Measurements from ENCODE around the gene CACNA2D1. TPM values are rescaled to one million over a fixed set of nuclear protein-coding genes. Genes with fewer than 3 reads are reported as not detected.

Gene CACNA2D1
- total RNA-seq, 4 donors from 2014 or later: 34.4 to 128 (median 67.9) TPM

DNA sequence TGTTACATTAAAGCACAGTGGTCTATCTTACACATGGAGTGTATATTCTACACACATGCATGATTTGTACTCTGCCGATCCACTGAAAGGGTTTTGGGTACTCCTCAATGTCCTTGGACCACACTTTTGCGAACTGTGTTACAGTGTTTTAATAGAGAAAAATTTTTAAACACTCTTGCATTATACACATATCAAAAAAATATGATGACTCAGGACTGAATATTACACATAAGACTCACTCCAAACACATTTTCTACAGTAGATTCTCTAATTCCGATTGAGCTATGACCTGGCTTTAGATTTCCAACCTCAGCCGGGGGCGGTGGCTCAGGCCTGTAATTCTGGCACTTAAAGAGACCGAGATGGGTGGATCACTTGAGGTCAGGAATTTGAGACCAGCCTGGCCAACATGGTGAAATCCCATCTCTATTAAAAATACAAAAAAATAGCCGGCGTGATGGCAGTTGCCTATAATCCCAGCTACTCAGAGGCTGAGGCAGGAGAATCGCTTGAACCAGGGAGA lies 222.4 kb downstream of the CACNA2D1 start:
- Histone ChIP-seq H3K4me1 (no peaks in the 10 kb centered on the region), H3K4me3 (replicated peaks in 1 of 3) (no peak overlapping the region), H3K27me3 (no peaks in the 10 kb centered on the region), H3K9me3 (no peaks in the 10 kb centered on the region), H3K36me3 (no peaks in the 10 kb centered on the region), H3K27ac (no peak overlapping the region)
- no peak for TF ChIP-seq POLR2A (IDR thresholded peaks at IDR 0.05)
- TF ChIP-seq, protein P1, sequence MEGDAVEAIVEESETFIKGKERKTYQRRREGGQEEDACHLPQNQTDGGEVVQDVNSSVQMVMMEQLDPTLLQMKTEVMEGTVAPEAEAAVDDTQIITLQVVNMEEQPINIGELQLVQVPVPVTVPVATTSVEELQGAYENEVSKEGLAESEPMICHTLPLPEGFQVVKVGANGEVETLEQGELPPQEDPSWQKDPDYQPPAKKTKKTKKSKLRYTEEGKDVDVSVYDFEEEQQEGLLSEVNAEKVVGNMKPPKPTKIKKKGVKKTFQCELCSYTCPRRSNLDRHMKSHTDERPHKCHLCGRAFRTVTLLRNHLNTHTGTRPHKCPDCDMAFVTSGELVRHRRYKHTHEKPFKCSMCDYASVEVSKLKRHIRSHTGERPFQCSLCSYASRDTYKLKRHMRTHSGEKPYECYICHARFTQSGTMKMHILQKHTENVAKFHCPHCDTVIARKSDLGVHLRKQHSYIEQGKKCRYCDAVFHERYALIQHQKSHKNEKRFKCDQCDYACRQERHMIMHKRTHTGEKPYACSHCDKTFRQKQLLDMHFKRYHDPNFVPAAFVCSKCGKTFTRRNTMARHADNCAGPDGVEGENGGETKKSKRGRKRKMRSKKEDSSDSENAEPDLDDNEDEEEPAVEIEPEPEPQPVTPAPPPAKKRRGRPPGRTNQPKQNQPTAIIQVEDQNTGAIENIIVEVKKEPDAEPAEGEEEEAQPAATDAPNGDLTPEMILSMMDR (IDR thresholded peaks at IDR 0.05): no peak
- WGBS, 2 donors: 92 to 94% methylated on average over 9 of the region's 9 CpGs
- no peak for DNase-seq
- intact Hi-C loops (cut with DNase I): no loop called here

GRCh38 chr7:82212466-82212865 lies 231.1 kb downstream of the CACNA2D1 start:
- no peaks in the 10 kb centered on the region for H3K9me3 ChIP-seq
- DNase-seq: no peak
- no peak overlapping the region for H3K27ac ChIP-seq
- no peak overlapping the region for H3K4me3 ChIP-seq (replicated peaks in 1 of 3)
- intact Hi-C loops (cut with DNase I): no loop called here
- no peaks in the 10 kb centered on the region for H3K36me3 ChIP-seq
- H3K27me3 ChIP-seq: no peaks in the 10 kb centered on the region
- TF ChIP-seq, protein P1 (IDR thresholded peaks at IDR 0.05): no peak
- TF ChIP-seq POLR2A (IDR thresholded peaks at IDR 0.05): no peak
- peaks cover 0 to 13% of the 10 kb centered on the region in 2 donors for H3K4me1 ChIP-seq

GRCh38 chr7:82211333-82211732 lies 232.2 kb downstream of the CACNA2D1 start:
- no peak overlapping the region for H3K4me3 ChIP-seq (replicated peaks in 1 of 3)
- 93 to 100% methylated on average over 1 of the region's 1 CpG for WGBS, 2 donors
- no peaks in the 10 kb centered on the region for H3K27me3 ChIP-seq
- intact Hi-C loops (cut with DNase I): no loop called here
- H3K4me1 ChIP-seq: peaks cover 0 to 13% of the 10 kb centered on the region in 2 donors
- no peaks in the 10 kb centered on the region for H3K36me3 ChIP-seq
- no peak overlapping the region for H3K27ac ChIP-seq
- TF ChIP-seq, protein P1 (IDR thresholded peaks at IDR 0.05): no peak
- no peak for TF ChIP-seq POLR2A (IDR thresholded peaks at IDR 0.05)
- H3K9me3 ChIP-seq: no peaks in the 10 kb centered on the region
- DNase-seq: no peak

DNA sequence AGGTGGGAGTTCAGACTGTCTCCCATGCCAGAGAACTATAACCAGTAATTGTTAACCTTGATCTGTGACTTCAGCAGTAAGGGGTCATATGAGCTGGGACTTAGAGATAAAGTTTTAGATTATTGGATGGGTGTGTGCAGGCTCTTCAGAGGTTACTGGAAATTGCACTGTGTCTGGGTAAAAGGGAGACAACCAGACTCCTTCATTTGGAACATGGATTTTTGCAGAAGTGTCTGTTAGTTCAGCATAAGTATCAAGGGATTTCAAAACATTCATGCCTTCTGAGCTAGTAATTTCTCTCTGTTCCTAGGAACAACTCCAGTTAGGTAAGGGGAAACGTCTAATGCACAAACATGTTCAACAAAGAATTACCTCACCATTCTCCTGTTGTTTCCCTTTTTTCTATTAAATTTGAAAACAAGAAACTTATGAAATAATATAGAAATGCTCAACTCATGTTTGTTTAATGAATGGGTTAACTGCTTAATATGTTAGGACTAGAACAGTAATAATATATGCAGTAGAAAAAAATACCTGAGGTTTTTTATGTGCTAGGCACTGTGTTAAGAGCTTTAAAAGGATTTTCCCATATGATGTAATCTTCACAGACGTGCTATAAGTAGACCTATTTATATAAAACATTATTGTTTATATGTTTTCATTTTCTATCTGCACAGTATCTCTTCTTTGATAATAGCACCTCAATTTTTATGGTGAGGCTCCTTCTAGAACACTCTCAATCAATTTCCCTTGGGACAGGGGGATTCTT lies 233.0 kb downstream of the CACNA2D1 start:
- H3K27ac ChIP-seq: no peak overlapping the region
- peaks cover 0 to 13% of the 10 kb centered on the region in 2 donors for H3K4me1 ChIP-seq
- DNase-seq: no peak
- H3K9me3 ChIP-seq: no peaks in the 10 kb centered on the region
- no peaks in the 10 kb centered on the region for H3K27me3 ChIP-seq
- H3K36me3 ChIP-seq: no peaks in the 10 kb centered on the region
- no peak overlapping the region for H3K4me3 ChIP-seq (replicated peaks in 1 of 3)
- intact Hi-C loops (cut with DNase I): no loop called here
- 44 to 47% methylated on average over 2 of the region's 2 CpGs for WGBS, 2 donors
- TF ChIP-seq, protein P1 (IDR thresholded peaks at IDR 0.05): no peak
- TF ChIP-seq POLR2A (IDR thresholded peaks at IDR 0.05): no peak

GRCh38 chr7:82209179-82209747 lies 234.3 kb downstream of the CACNA2D1 start:
- H3K27ac ChIP-seq: no peak overlapping the region
- H3K36me3 ChIP-seq: no peaks in the 10 kb centered on the region
- TF ChIP-seq, protein P1 (IDR thresholded peaks at IDR 0.05): no peak
- TF ChIP-seq POLR2A (IDR thresholded peaks at IDR 0.05): no peak
- H3K4me3 ChIP-seq (replicated peaks in 1 of 3): no peak overlapping the region
- H3K27me3 ChIP-seq: no peaks in the 10 kb centered on the region
- WGBS, 2 donors: 93 to 94% methylated on average over 5 of the region's 5 CpGs
- no peak for DNase-seq
- H3K9me3 ChIP-seq: no peaks in the 10 kb centered on the region
- intact Hi-C loops (cut with DNase I): no loop called here
- peaks cover 0 to 13% of the 10 kb centered on the region in 2 donors for H3K4me1 ChIP-seq
